ENCODE data around the gene DPP3. TPM values are rescaled to one million over a fixed set of nuclear protein-coding genes. Genes with fewer than 3 reads are reported as not detected.

DPP3 gene
- total RNA-seq, 2 experiments from 2014 or later = 47.2 to 53.4 TPM

GRCh38 chr11:66547662-66548009 lies 67.4 kb downstream of the DPP3 start:
- Histone ChIP-seq H3K4me1 (ENCODE audit: insufficient read depth, low read length, poor library complexity, severe bottlenecking) (peaks cover 33% of the 10 kb centered on the region), H2AFZ (ENCODE audit: low read length) (no peak overlapping the region), H3K4me2 (ENCODE audit: low read length) (no peak overlapping the region), H3K4me3 (ENCODE audit: low read depth, low read length, poor library complexity, severe bottlenecking) (no peak overlapping the region), H3K9me2 (ENCODE audit: insufficient read depth, low read length) (no peaks in the 10 kb centered on the region), H3K9me3 (ENCODE audit: low read length) (no peaks in the 10 kb centered on the region), H3K27ac (ENCODE audit: low read depth, low read length, poor library complexity, severe bottlenecking) (no peak overlapping the region), H3K79me2 (ENCODE audit: insufficient read depth, low read depth, low read length) (peaks cover 9% of the 10 kb centered on the region; the same call in 1 of the 2 replicates), H4K20me1 (ENCODE audit: insufficient read depth, low read length) (no peaks in the 10 kb centered on the region), H3K36me3 (ENCODE audit: insufficient read depth, low read length) (peaks cover under 1% of the 10 kb centered on the region; the same call in 1 of the 2 replicates)
- no peak for TF ChIP-seq EZH2phosphoT487 (IDR thresholded peaks at IDR 0.05; ENCODE audit: borderline replicate concordance, low read depth, low read length)
- TF ChIP-seq, protein P1, sequence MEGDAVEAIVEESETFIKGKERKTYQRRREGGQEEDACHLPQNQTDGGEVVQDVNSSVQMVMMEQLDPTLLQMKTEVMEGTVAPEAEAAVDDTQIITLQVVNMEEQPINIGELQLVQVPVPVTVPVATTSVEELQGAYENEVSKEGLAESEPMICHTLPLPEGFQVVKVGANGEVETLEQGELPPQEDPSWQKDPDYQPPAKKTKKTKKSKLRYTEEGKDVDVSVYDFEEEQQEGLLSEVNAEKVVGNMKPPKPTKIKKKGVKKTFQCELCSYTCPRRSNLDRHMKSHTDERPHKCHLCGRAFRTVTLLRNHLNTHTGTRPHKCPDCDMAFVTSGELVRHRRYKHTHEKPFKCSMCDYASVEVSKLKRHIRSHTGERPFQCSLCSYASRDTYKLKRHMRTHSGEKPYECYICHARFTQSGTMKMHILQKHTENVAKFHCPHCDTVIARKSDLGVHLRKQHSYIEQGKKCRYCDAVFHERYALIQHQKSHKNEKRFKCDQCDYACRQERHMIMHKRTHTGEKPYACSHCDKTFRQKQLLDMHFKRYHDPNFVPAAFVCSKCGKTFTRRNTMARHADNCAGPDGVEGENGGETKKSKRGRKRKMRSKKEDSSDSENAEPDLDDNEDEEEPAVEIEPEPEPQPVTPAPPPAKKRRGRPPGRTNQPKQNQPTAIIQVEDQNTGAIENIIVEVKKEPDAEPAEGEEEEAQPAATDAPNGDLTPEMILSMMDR (conservative IDR thresholded peaks at IDR 0.05; ENCODE audit: low read length) = no peak
- no peak for DNase-seq (ENCODE audit: low spot score)
- ChIA-PET CTCF (ENCODE audit: unreplicated experiment) (no interaction called here), POLR2A (no interaction called here)
- no TSS peak for BruUV-seq (replicated peaks)
- intact Hi-C loops (cut with micrococcal nuclease; ENCODE audit: unreplicated experiment) = no loop called here

DNA sequence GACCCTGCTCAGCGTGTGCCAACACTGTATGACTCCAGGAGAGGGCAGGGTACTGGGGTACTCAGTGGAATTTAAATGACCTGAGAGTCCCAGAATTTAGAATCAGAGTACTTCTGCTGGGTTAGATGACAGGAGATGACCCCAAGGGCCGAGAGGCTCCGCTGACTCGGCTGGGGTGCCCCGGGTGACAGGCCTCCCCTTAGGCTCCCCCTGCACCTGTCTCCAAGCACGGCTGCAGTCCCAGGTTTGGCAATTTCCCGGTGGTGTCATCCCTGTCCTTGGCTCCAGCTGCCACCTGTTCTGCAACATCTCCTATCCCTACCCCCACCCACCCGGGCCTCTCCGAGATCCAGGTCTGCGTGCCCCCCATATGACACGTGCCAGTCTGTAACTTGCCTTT lies 67.8 kb downstream of the DPP3 start:
- CTCF ChIA-PET (ENCODE audit: unreplicated experiment) = no interaction called here
- TF ChIP-seq, protein P1 (conservative IDR thresholded peaks at IDR 0.05; ENCODE audit: low read length) = no peak
- TF ChIP-seq EZH2phosphoT487 (IDR thresholded peaks at IDR 0.05; ENCODE audit: borderline replicate concordance, low read depth, low read length) = no peak

GRCh38 chr11:66548774-66549630 lies 68.8 kb downstream of the DPP3 start:
- POLR2A ChIA-PET = no interaction called here
- Histone ChIP-seq H3K4me3 (ENCODE audit: low read depth, low read length, poor library complexity, severe bottlenecking) (no peak overlapping the region), H3K36me3 (ENCODE audit: insufficient read depth, low read length) (no peaks in the 10 kb centered on the region), H3K9me2 (ENCODE audit: insufficient read depth, low read length) (no peaks in the 10 kb centered on the region), H3K4me1 (ENCODE audit: insufficient read depth, low read length, poor library complexity, severe bottlenecking) (peaks cover 24% of the 10 kb centered on the region), H3K4me2 (ENCODE audit: low read length) (no peak overlapping the region), H2AFZ (ENCODE audit: low read length) (no peak overlapping the region), H3K9me3 (ENCODE audit: low read length) (no peaks in the 10 kb centered on the region), H3K79me2 (ENCODE audit: insufficient read depth, low read depth, low read length) (peaks cover 9% of the 10 kb centered on the region; the same call in 1 of the 2 replicates), H4K20me1 (ENCODE audit: insufficient read depth, low read length) (no peaks in the 10 kb centered on the region), H3K27ac (ENCODE audit: low read depth, low read length, poor library complexity, severe bottlenecking) (no peak overlapping the region)
- TF ChIP-seq, protein P1 (conservative IDR thresholded peaks at IDR 0.05; ENCODE audit: low read length) = no peak
- no peak for TF ChIP-seq EZH2phosphoT487 (IDR thresholded peaks at IDR 0.05; ENCODE audit: borderline replicate concordance, low read depth, low read length)
- CTCF ChIA-PET (ENCODE audit: unreplicated experiment) = no interaction called here
- BruUV-seq (replicated peaks) = no TSS peak
- no peak for DNase-seq (ENCODE audit: low spot score)
- intact Hi-C loops (cut with micrococcal nuclease; ENCODE audit: unreplicated experiment) = no loop called here

More for the DNA sequence above, 67.8 kb downstream of the DPP3 start:
- Histone ChIP-seq H3K79me2 (ENCODE audit: insufficient read depth, low read depth, low read length) (peaks cover 9% of the 10 kb centered on the region; the same call in 1 of the 2 replicates), H3K36me3 (ENCODE audit: insufficient read depth, low read length) (no peaks in the 10 kb centered on the region), H4K20me1 (ENCODE audit: insufficient read depth, low read length) (no peaks in the 10 kb centered on the region), H3K4me3 (ENCODE audit: low read depth, low read length, poor library complexity, severe bottlenecking) (no peak overlapping the region), H3K4me1 (ENCODE audit: insufficient read depth, low read length, poor library complexity, severe bottlenecking) (peaks cover 33% of the 10 kb centered on the region), H3K27ac (ENCODE audit: low read depth, low read length, poor library complexity, severe bottlenecking) (no peak overlapping the region), H3K9me3 (ENCODE audit: low read length) (no peaks in the 10 kb centered on the region), H2AFZ (ENCODE audit: low read length) (no peak overlapping the region), H3K9me2 (ENCODE audit: insufficient read depth, low read length) (no peaks in the 10 kb centered on the region), H3K4me2 (ENCODE audit: low read length) (no peak overlapping the region)
- POLR2A ChIA-PET = no interaction called here
- intact Hi-C loops (cut with micrococcal nuclease; ENCODE audit: unreplicated experiment) = no loop called here
- no TSS peak for BruUV-seq (replicated peaks)
- no peak for DNase-seq (ENCODE audit: low spot score)
